HepG2 (cell line): ENCODE measurements around the gene ERMP1. TPM values are rescaled to one million over a fixed set of nuclear protein-coding genes. Genes with fewer than 3 reads are reported as not detected.

Experiments
- ATAC-seq: fragments of 200-7000 bp; cut with Tn5 transposase; 3 replicates; pipeline ENCODE4 v1.9.1; 2020; ENCODE audit warnings: mild to moderate bottlenecking, moderate library complexity
- BruUV-seq: library from RNA; stranded (reverse); fragments of 400-500 nt; replicated peaks from 2 replicates; lab custom pipeline; 2021; lab: Mats Ljungman, UMichigan
- CTCF ChIA-PET: fragments of 300-600 bp; formaldehyde crosslinking; extraction: SDS; loops from one replicate; lab custom pipeline; 2021; ENCODE audit warnings: low total read pairs, inconsistent platforms, low intra/inter-chr PET ratio; lab: Yijun Ruan, JAX
- POLR2A ChIA-PET: fragments of 350-600 bp; sonication (Branson Sonifier 250); formaldehyde crosslinking; loops from one replicate; lab custom pipeline; 2020; ENCODE audit warnings: antibody characterized with exemption, inconsistent platforms; lab: Yijun Ruan, JAX
- DNase-seq: peaks from one replicate; pipeline ENCODE4 v3.0.0-alpha.2; 2015; ENCODE audit warnings: low spot score
- FAIRE-seq: peaks from 3 replicates; lab custom pipeline; 2011; peaks lifted over from hg19 to GRCh38; lab: Jason Lieb, UNC
- H2AFZ ChIP-seq: one replicate; pipeline ENCODE4 v1.6.1; 2011; ENCODE audit warnings: low read length, inconsistent platforms
- H3K27ac ChIP-seq: fragments of 300-600 bp; 3 replicates; pipeline ENCODE4 v1.8.0; 2011; ENCODE audit warnings: mixed run types, mild to moderate bottlenecking, mixed read lengths, low read length, inconsistent platforms; ENCODE audit not compliant: insufficient read depth; ENCODE audit errors: extremely low read length
- H3K27me3 ChIP-seq, 2 experiments: fragments of 200-600 bp in 1 of 2; 2 replicates in 1 of 2; 3 replicates in 1 of 2; pipeline versions ENCODE4 v1.6.0 to v1.8.0; 2011; ENCODE audit warnings: low read length in 2 of 2, mild to moderate bottlenecking in 2 of 2, moderate library complexity in 2 of 2, inconsistent platforms in 1 of 2; ENCODE audit not compliant: insufficient read depth in 2 of 2, control insufficient read depth in 1 of 2
- H3K36me3 ChIP-seq, 2 experiments: fragments of 200-600 bp in 1 of 2; replicated peaks in 1 of 2; 2 replicates in 1 of 2; 3 replicates in 1 of 2; pipeline versions ENCODE4 v1.5.1 to v1.8.0; 2011; ENCODE audit warnings: low read length in 2 of 2, inconsistent platforms in 1 of 2; ENCODE audit not compliant: insufficient read depth in 2 of 2, control insufficient read depth in 1 of 2
- H3K4me1 ChIP-seq: 2 replicates; pipeline ENCODE4 v1.5.1; 2012; ENCODE audit warnings: low read length, inconsistent platforms; ENCODE audit not compliant: insufficient read depth
- H3K4me2 ChIP-seq: 2 replicates; pipeline ENCODE4 v1.6.0; 2011; ENCODE audit warnings: low read depth, low read length, inconsistent platforms
- H3K4me3 ChIP-seq, 3 experiments: fragments of 200-600 bp in 1 of 3; sonication (generic), shearing (Covaris generic) in 1 of 3; replicated peaks in 1 of 3; 2 replicates each; pipeline ENCODE4 v1.5.1; 2011 to 2016; ENCODE audit warnings: low read length in 3 of 3, inconsistent platforms in 2 of 3, low read depth in 2 of 3, mild to moderate bottlenecking in 2 of 3, control low read depth in 1 of 3, mixed read lengths in 1 of 3; ENCODE audit not compliant: insufficient read depth in 1 of 3
- H3K79me2 ChIP-seq: one replicate; pipeline ENCODE4 v1.6.1; 2011; ENCODE audit warnings: low read length, inconsistent platforms; ENCODE audit not compliant: insufficient read depth
- H3K9ac ChIP-seq: 2 replicates; pipeline ENCODE4 v1.6.0; 2011; ENCODE audit warnings: mild to moderate bottlenecking, low read depth, low read length, inconsistent platforms; ENCODE audit not compliant: insufficient read depth
- H3K9me3 ChIP-seq: 2 replicates; pipeline ENCODE4 v1.5.1; 2012; ENCODE audit warnings: mild to moderate bottlenecking, low read length
- H4K20me1 ChIP-seq: 2 replicates; pipeline ENCODE4 v1.6.0; 2011; ENCODE audit warnings: inconsistent platforms, mild to moderate bottlenecking, low read length, moderate library complexity; ENCODE audit not compliant: insufficient read depth
- BATF2 ChIP-seq: sonication (generic); formaldehyde crosslinking; IDR thresholded peaks from 2 replicates; pipeline ENCODE4 v1.8.0; 2022; ENCODE audit warnings: mild to moderate bottlenecking, missing genetic modification reagents, moderate library complexity
- FOXJ3 ChIP-seq: sonication (generic); formaldehyde crosslinking; IDR thresholded peaks from 2 replicates; pipeline ENCODE4 v1.4.0; 2020; ENCODE audit warnings: missing genetic modification reagents, mild to moderate bottlenecking, borderline replicate concordance
- HOXD1 ChIP-seq: sonication (generic); formaldehyde crosslinking; IDR thresholded peaks from 2 replicates; pipeline ENCODE4 v1.5.0; 2020; ENCODE audit warnings: missing genetic modification reagents
- KAT7 ChIP-seq: IDR thresholded peaks from 2 replicates; pipeline ENCODE4 v1.6.1; 2018; ENCODE audit warnings: borderline replicate concordance, missing compliant biosample characterization
- KDM3A ChIP-seq: IDR thresholded peaks from 2 replicates; pipeline ENCODE4 v1.6.1; 2018; ENCODE audit warnings: low read depth, missing compliant biosample characterization
- MBD4 ChIP-seq: IDR thresholded peaks from 2 replicates; pipeline ENCODE4 v1.6.1; 2012; ENCODE audit warnings: low read length, inconsistent platforms, borderline replicate concordance
- NFATC3 ChIP-seq: sonication (generic); formaldehyde crosslinking; IDR thresholded peaks from 2 replicates; pipeline ENCODE4 v1.5.1; 2020; ENCODE audit warnings: mild to moderate bottlenecking, missing genetic modification reagents
- NFIC ChIP-seq: IDR thresholded peaks from 2 replicates; pipeline ENCODE4 v1.6.1; 2012; ENCODE audit warnings: mild to moderate bottlenecking, low read length, inconsistent platforms
- NR1H2 ChIP-seq: sonication (generic); formaldehyde crosslinking; IDR thresholded peaks from 2 replicates; pipeline ENCODE4 v1.8.1; 2022; ENCODE audit warnings: low read depth, missing genetic modification reagents, borderline replicate concordance
- POLR2AphosphoS2 ChIP-seq: IDR thresholded peaks from 2 replicates; pipeline ENCODE4 v1.6.1; 2011; ENCODE audit warnings: low read depth, low read length, improper control_type of control experiment
- SMC3 ChIP-seq: IDR thresholded peaks from 2 replicates; pipeline ENCODE4 v1.6.1; 2011; ENCODE audit warnings: low read length, improper control_type of control experiment
- SNAI1 ChIP-seq: sonication (generic); formaldehyde crosslinking; IDR thresholded peaks from 2 replicates; pipeline ENCODE4 v1.5.0; 2020; ENCODE audit warnings: mild to moderate bottlenecking, missing genetic modification reagents, borderline replicate concordance
- SUZ12 ChIP-seq: fragments of 150-350 bp; IDR thresholded peaks from 2 replicates; pipeline ENCODE4 v1.6.1; 2014; ENCODE audit warnings: low read depth, low read length
- TBL1XR1 ChIP-seq: fragments of 150-350 bp; IDR thresholded peaks from 2 replicates; pipeline ENCODE4 v1.6.1; 2014; ENCODE audit warnings: borderline replicate concordance, low read length; ENCODE audit not compliant: partially characterized antibody
- TRIM24 ChIP-seq: sonication (generic); formaldehyde crosslinking; IDR thresholded peaks from 2 replicates; pipeline ENCODE4 v1.8.0; 2022; ENCODE audit warnings: mild to moderate bottlenecking, missing genetic modification reagents
- ZBTB38 ChIP-seq: sonication (generic); formaldehyde crosslinking; IDR thresholded peaks from 2 replicates; pipeline ENCODE4 v1.5.1; 2020; ENCODE audit warnings: mild to moderate bottlenecking, missing genetic modification reagents
- ZFP37 ChIP-seq: sonication (generic); formaldehyde crosslinking; IDR thresholded peaks from 2 replicates; pipeline ENCODE4 v1.4.0; 2020; ENCODE audit warnings: missing genetic modification reagents, borderline replicate concordance
- ZFP41 ChIP-seq: sonication (generic); formaldehyde crosslinking; IDR thresholded peaks from 2 replicates; pipeline ENCODE4 v1.4.0; 2020; ENCODE audit warnings: mild to moderate bottlenecking, missing genetic modification reagents, borderline replicate concordance
- ZMYM4 ChIP-seq: sonication (generic); formaldehyde crosslinking; IDR thresholded peaks from 2 replicates; pipeline ENCODE4 v1.8.1; 2023; ENCODE audit warnings: mild to moderate bottlenecking, missing genetic modification reagents
- ZNF251 ChIP-seq: sonication (generic); formaldehyde crosslinking; IDR thresholded peaks from 2 replicates; pipeline ENCODE4 v1.9.0; 2021; ENCODE audit warnings: mild to moderate bottlenecking, missing genetic modification reagents
- ZNF782 ChIP-seq: sonication (generic); formaldehyde crosslinking; IDR thresholded peaks from 2 replicates; pipeline ENCODE4 v1.4.0; 2020; ENCODE audit warnings: missing genetic modification reagents, mild to moderate bottlenecking, borderline replicate concordance
- WGBS: methylation state at CpG from one replicate; pipeline ENCODE4 v1.1.6; 2017; ENCODE audit warnings: low lambda C conversion rate; 5-methylcytosine and 5-hydroxymethylcytosine counted together
- in situ Hi-C: cut with HindIII; loops from 2 replicates; pipeline ENCODE4 v1.10.0; 2017; ENCODE audit warnings: low pct_unique_long_range_greater_than_20kb; ENCODE audit not compliant: extremely low pct_ligation_motif_present
- intact Hi-C: fragments of 100-400 bp; cut with micrococcal nuclease; formaldehyde crosslinking; loops from one replicate; pipeline ENCODE4 v1.10.0; 2022; ENCODE audit not compliant: unreplicated experiment
- polyA plus RNA-seq, 8 experiments: library from polyadenylated mRNA; depleted of rRNA in 3 of 8; stranded (reverse) in 7 of 8; unstranded in 1 of 8; fragments of >200 nt; fragmentation: Illumina TruSeq in 4 of 8; extraction: Trizol in 4 of 8; gene quantifications; 2 replicates each; pipeline versions ENCODE4 v1.2.1 to v1.2.3, GENCODE V29; 2011 to 2016; ENCODE audit warnings: low read depth in 4 of 8, missing spikeins in 1 of 8, mixed read lengths in 1 of 8; ENCODE audit not compliant: insufficient read depth in 1 of 8
- total RNA-seq, 5 experiments: library from RNA; depleted of rRNA; stranded (reverse); fragments of >200 nt; fragmentation: Illumina TruSeq; extraction: Trizol; gene quantifications; 2 replicates each; pipeline ENCODE4 v1.2.3, GENCODE V29; 2016; ENCODE audit warnings: low read depth in 1 of 5

Gene ERMP1
- total and polyA plus RNA-seq, 2 of the 13 experiments (the other 11 are each of a cell fraction or from before 2014, with no cell fraction given) = 40.9 to 65.4 TPM

GRCh38 chr9:5796298-5796697 is 36.6 kb downstream of the ERMP1 start:
- no peak overlapping the region for H2AFZ ChIP-seq
- no peak overlapping the region for H3K4me3 ChIP-seq
- H3K27ac ChIP-seq = no peak overlapping the region
- no peaks in the 10 kb centered on the region for H3K27me3 ChIP-seq
- in situ Hi-C loops = no loop called here
- POLR2A ChIA-PET = no interaction called here
- no peak overlapping the region for H3K9ac ChIP-seq
- ATAC-seq (no peak), FAIRE-seq (no peak), DNase-seq (no peak)
- peaks cover 7% of the 10 kb centered on the region for H3K79me2 ChIP-seq
- TF ChIP-seq ZFP37 (CRISPR knock-in tag) (no peak), KDM3A (CRISPR knock-in tag) (no peak), NR1H2 (CRISPR knock-in tag) (no peak), MBD4 (no peak), KAT7 (CRISPR knock-in tag) (no peak)
- BruUV-seq = no TSS peak
- H3K9me3 ChIP-seq = no peaks in the 10 kb centered on the region
- no peaks in the 10 kb centered on the region for H3K4me1 ChIP-seq
- intact Hi-C loops = no loop called here
- CTCF ChIA-PET = no interaction called here
- peaks cover 2 to 47% of the 10 kb centered on the region in 2 experiments for H3K36me3 ChIP-seq
- H3K4me2 ChIP-seq = no peak overlapping the region
- 97% methylated on average over 2 of the region's 2 CpGs for WGBS
- peaks cover 3% of the 10 kb centered on the region; the same call in 1 of the 2 replicates for H4K20me1 ChIP-seq

DNA sequence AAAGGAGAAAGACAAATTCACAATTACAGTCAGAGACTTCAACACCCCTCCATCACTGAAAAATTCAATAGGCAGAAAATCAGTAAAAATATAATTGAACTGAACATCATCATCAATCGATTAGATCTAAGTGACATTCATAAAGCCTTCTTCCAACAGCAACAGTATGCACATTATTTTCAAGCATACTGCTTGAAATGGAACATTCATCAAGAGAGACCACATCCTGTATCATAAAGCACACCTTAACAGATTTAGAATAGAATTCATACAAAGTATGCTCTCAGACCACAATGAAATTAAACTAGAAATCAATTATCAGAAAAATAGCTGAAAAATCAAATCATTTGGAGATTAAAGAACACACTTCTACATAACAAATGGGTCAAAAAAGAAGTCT is 39.1 kb downstream of the ERMP1 start:
- H3K36me3 ChIP-seq = peaks cover 6 to 57% of the 10 kb centered on the region in 2 experiments
- peaks cover 3% of the 10 kb centered on the region; the same call in 1 of the 2 replicates for H4K20me1 ChIP-seq
- no peak overlapping the region for H3K9ac ChIP-seq
- H3K27ac ChIP-seq = no peak overlapping the region
- intact Hi-C loops (no loop called here), in situ Hi-C loops (no loop called here)
- DNase-seq (no peak), FAIRE-seq (no peak), ATAC-seq (no peak)
- no peak overlapping the region for H3K4me3 ChIP-seq
- BruUV-seq = no TSS peak
- POLR2A ChIA-PET = no interaction called here
- H3K9me3 ChIP-seq = no peaks in the 10 kb centered on the region
- H3K79me2 ChIP-seq = peaks cover 10% of the 10 kb centered on the region
- no peaks in the 10 kb centered on the region for H3K27me3 ChIP-seq
- no peak overlapping the region for H3K4me2 ChIP-seq
- H3K4me1 ChIP-seq = no peaks in the 10 kb centered on the region
- no peak overlapping the region for H2AFZ ChIP-seq
- 97% methylated on average over 1 of the region's 1 CpG for WGBS
- CTCF ChIA-PET = no interaction called here
- TF ChIP-seq BATF2 (CRISPR knock-in tag) (no peak), ZNF782 (CRISPR knock-in tag) (no peak), HOXD1 (CRISPR knock-in tag) (no peak), ZMYM4 (no peak), NFIC (no peak), NFATC3 (CRISPR knock-in tag) (no peak), SNAI1 (CRISPR knock-in tag) (no peak), TRIM24 (CRISPR knock-in tag) (no peak), ZBTB38 (CRISPR knock-in tag) (no peak), ZFP41 (CRISPR knock-in tag) (no peak), SMC3 (no peak), TBL1XR1 (no peak), ZNF251 (CRISPR knock-in tag) (no peak), POLR2AphosphoS2 (no peak), FOXJ3 (CRISPR knock-in tag) (no peak), SUZ12 (no peak)
